Liver (tissue), 9 donors: ENCODE measurements around the gene LRP1-AS. TPM values are rescaled to one million over a fixed set of nuclear protein-coding genes. Genes with fewer than 3 reads are reported as not detected.

Experiments used
- DNase-seq: peaks from one replicate; pipeline ENCODE4 v3.0.0-alpha.2; 2017; ENCODE audit warnings: low spot score
- H3K27ac ChIP-seq, 2 donors: one replicate each; pipeline ENCODE4 v1.7.0; 2013; ENCODE audit warnings: inconsistent platforms in 2 of 2, low read length in 2 of 2, control low read depth in 1 of 2, low read depth in 1 of 2, mild to moderate bottlenecking in 1 of 2
- H3K27me3 ChIP-seq, 4 donors: one replicate each; pipeline versions ENCODE4 v1.6.1 to v1.7.0; 2013; ENCODE audit warnings: low read length in 3 of 4, inconsistent platforms in 1 of 4, mild to moderate bottlenecking in 1 of 4, moderate library complexity in 1 of 4; ENCODE audit not compliant: control insufficient read depth in 4 of 4, insufficient read depth in 4 of 4
- H3K36me3 ChIP-seq, 4 donors: one replicate each; pipeline versions ENCODE4 v1.6.1 to v1.7.0; 2013; ENCODE audit warnings: low read length in 3 of 4, mild to moderate bottlenecking in 3 of 4, low read depth in 1 of 4, moderate library complexity in 1 of 4; ENCODE audit not compliant: control insufficient read depth in 4 of 4, insufficient read depth in 3 of 4
- H3K4me1 ChIP-seq, 4 donors: one replicate each; pipeline versions ENCODE4 v1.6.1 to v1.7.0; 2013; ENCODE audit warnings: low read length in 3 of 4, mild to moderate bottlenecking in 3 of 4, moderate library complexity in 1 of 4; ENCODE audit not compliant: control insufficient read depth in 4 of 4, insufficient read depth in 4 of 4
- H3K4me3 ChIP-seq, 3 donors: one replicate each; pipeline versions ENCODE4 v1.6.1 to v1.7.0; 2013; ENCODE audit warnings: low read length in 3 of 3, control low read depth in 1 of 3, low read depth in 1 of 3, mild to moderate bottlenecking in 1 of 3
- H3K9ac ChIP-seq, 2 donors: one replicate each; pipeline ENCODE4 v1.7.0; 2013; ENCODE audit warnings: low read length in 2 of 2, mild to moderate bottlenecking in 2 of 2, moderate library complexity in 2 of 2, control low read depth in 1 of 2, low read depth in 1 of 2
- H3K9me3 ChIP-seq, 4 donors: one replicate each; pipeline versions ENCODE4 v1.6.1 to v1.7.0; 2013; ENCODE audit warnings: low read length in 3 of 4; ENCODE audit not compliant: control insufficient read depth in 4 of 4
- ATF3 ChIP-seq: IDR thresholded peaks from 2 replicates; pipeline ENCODE4 v1.6.1; 2016; ENCODE audit warnings: antibody characterized with exemption
- CTCF ChIP-seq: fragments of 150-350 bp; IDR thresholded peaks from 2 replicates; pipeline ENCODE4 v1.5.1; 2017; ENCODE audit warnings: improper control_type of control experiment, low read depth, low read length; ENCODE audit not compliant: missing input control
- EGR1 ChIP-seq, 2 donors: IDR thresholded peaks; 2 replicates each; pipeline ENCODE4 v1.6.1; 2016 to 2018; ENCODE audit warnings: antibody characterized with exemption in 2 of 2, low read depth in 2 of 2
- FOXA1 ChIP-seq: IDR thresholded peaks from 2 replicates; pipeline ENCODE4 v1.6.1; 2016; ENCODE audit warnings: antibody characterized with exemption
- FOXA2 ChIP-seq: IDR thresholded peaks from 2 replicates; pipeline ENCODE4 v1.6.1; 2016; ENCODE audit warnings: antibody characterized with exemption
- GABPA ChIP-seq, 2 donors: IDR thresholded peaks in 1 of 2; conservative IDR thresholded peaks in 1 of 2; 2 replicates each; pipeline ENCODE4 v1.6.1; 2016; ENCODE audit warnings: antibody characterized with exemption in 2 of 2, mild to moderate bottlenecking in 1 of 2, moderate library complexity in 1 of 2
- HNF4A ChIP-seq, 2 donors: conservative IDR thresholded peaks; 2 replicates each; pipeline ENCODE4 v1.6.1; 2016; ENCODE audit warnings: antibody characterized with exemption in 2 of 2, mild to moderate bottlenecking in 2 of 2
- HNF4G ChIP-seq: IDR thresholded peaks from 2 replicates; pipeline ENCODE4 v1.6.1; 2016; ENCODE audit warnings: antibody characterized with exemption
- JUND ChIP-seq, 2 donors: IDR thresholded peaks; 2 replicates each; pipeline ENCODE4 v1.6.1; 2016; ENCODE audit warnings: antibody characterized with exemption in 2 of 2
- MAX ChIP-seq: IDR thresholded peaks from 2 replicates; pipeline ENCODE4 v1.6.1; 2016; ENCODE audit warnings: antibody characterized with exemption
- NR2F2 ChIP-seq: IDR thresholded peaks from 2 replicates; pipeline ENCODE4 v1.6.1; 2016; ENCODE audit warnings: antibody characterized with exemption
- RAD21 ChIP-seq, 2 donors: IDR thresholded peaks; 2 replicates each; pipeline ENCODE4 v1.6.1; 2016; ENCODE audit warnings: antibody characterized with exemption in 2 of 2, mild to moderate bottlenecking in 2 of 2
- REST ChIP-seq: IDR thresholded peaks from 2 replicates; pipeline ENCODE4 v1.6.1; 2016; ENCODE audit warnings: antibody characterized with exemption, mild to moderate bottlenecking
- RXRA ChIP-seq, 2 donors: IDR thresholded peaks; 2 replicates each; pipeline ENCODE4 v1.6.1; 2017 to 2018; ENCODE audit warnings: antibody characterized with exemption in 2 of 2, mild to moderate bottlenecking in 1 of 2
- SP1 ChIP-seq: IDR thresholded peaks from 2 replicates; pipeline ENCODE4 v1.6.1; 2018; ENCODE audit warnings: antibody characterized with exemption, mild to moderate bottlenecking
- YY1 ChIP-seq: IDR thresholded peaks from 2 replicates; pipeline ENCODE4 v1.6.1; 2016; ENCODE audit warnings: antibody characterized with exemption, mild to moderate bottlenecking
- ZBTB33 ChIP-seq: IDR thresholded peaks from 2 replicates; pipeline ENCODE4 v1.6.1; 2016; ENCODE audit warnings: antibody characterized with exemption
- WGBS: extraction: QIAGEN DNeasy Blood & Tissue Kit; methylation state at CpG from one replicate; pipeline ENCODE4 v1.1.7; 2013; 5-methylcytosine and 5-hydroxymethylcytosine counted together
- polyA plus RNA-seq, 2 donors: library from polyadenylated mRNA; stranded (reverse) in 1 of 2; unstranded in 1 of 2; fragments of 200-250 nt in 1 of 2; fragments of >200 nt in 1 of 2; fragmentation: Nextera tagmentation in 1 of 2; extraction: Ambion mirVana in 1 of 2; gene quantifications; one replicate each; pipeline versions ENCODE4 v1.2.1 to v1.2.3, GENCODE V29; 2013 to 2015
- total RNA-seq, 2 donors: library from RNA; depleted of rRNA; stranded (reverse); fragments of >200 nt; gene quantifications; one replicate each; pipeline ENCODE4 v1.2.3, GENCODE V29; 2014
- donor health status: healthy.
- donor health status: healthy.
- donor health status: healthy.
- donor health status: healthy.
- donor health status: healthy.

The LRP1-AS gene
- total and polyA plus RNA-seq, 4 donors, result not detected

GRCh38 chr12:57164454-57164853, 17.0 kb upstream of the LRP1-AS start:
- H3K36me3 ChIP-seq, result peaks cover 41 to 92% (median 73%) of the 10 kb centered on the region in 4 donors
- DNase-seq, result no peak
- WGBS, result 81% methylated on average over 3 of the region's 3 CpGs

More at GRCh38 chr12:57164454-57164853, 17.0 kb upstream of the LRP1-AS start:
- no peaks in the 10 kb centered on the region for H3K27me3 ChIP-seq
- H3K4me3 ChIP-seq, result no peak overlapping the region
- TF ChIP-seq HNF4A (conservative IDR thresholded peaks at IDR 0.05) (no peak), EGR1 (IDR thresholded peaks at IDR 0.05; ENCODE audit: low read depth in 2 of 2) (no peak), RAD21 (IDR thresholded peaks at IDR 0.05) (no peak), FOXA1 (no peak), ATF3 (no peak), GABPA (IDR thresholded peaks at IDR 0.05 in 1 of 2, conservative IDR thresholded peaks at IDR 0.05 in 1 of 2) (no peak), FOXA2 (no peak), MAX (no peak), NR2F2 (no peak), RXRA (IDR thresholded peaks at IDR 0.05) (no peak), SP1 (no peak), CTCF (no peak), HNF4G (no peak), ZBTB33 (no peak), YY1 (no peak), REST (no peak), JUND (IDR thresholded peaks at IDR 0.05) (no peak)
- H3K9me3 ChIP-seq, result no peaks in the 10 kb centered on the region
- no peak overlapping the region for H3K9ac ChIP-seq
- H3K27ac ChIP-seq, result no peak overlapping the region
- no peaks in the 10 kb centered on the region for H3K4me1 ChIP-seq
